NB4 (cell line): ENCODE measurements around the gene NFIB.

Experiments
- DNase-seq: peaks from one replicate; pipeline ENCODE4 v3.0.0; 2010; ENCODE audit warnings: low read depth
- H3K4me3 ChIP-seq: one replicate; pipeline ENCODE4 v1.5.1; 2011; ENCODE audit warnings: mild to moderate bottlenecking, low read depth, low read length, moderate library complexity
- MYC ChIP-seq: IDR thresholded peaks from 2 replicates; pipeline ENCODE4 v1.6.1; 2011; ENCODE audit warnings: low read depth, low read length
- POLR2A ChIP-seq: IDR thresholded peaks from 2 replicates; pipeline ENCODE4 v1.6.1; 2011; ENCODE audit warnings: mild to moderate bottlenecking; ENCODE audit not compliant: insufficient read length; ENCODE audit errors: extremely low read depth
- TF ChIP-seq, protein P1 (sequence below): IDR thresholded peaks from one replicate; pipeline ENCODE4 v1.5.1; 2012; ENCODE audit warnings: low read depth, low read length
- TF ChIP-seq, protein P2 (sequence below): IDR thresholded peaks from 2 replicates; pipeline ENCODE4 v1.6.1; 2011; ENCODE audit warnings: low read depth, low read length

NFIB gene

DNA sequence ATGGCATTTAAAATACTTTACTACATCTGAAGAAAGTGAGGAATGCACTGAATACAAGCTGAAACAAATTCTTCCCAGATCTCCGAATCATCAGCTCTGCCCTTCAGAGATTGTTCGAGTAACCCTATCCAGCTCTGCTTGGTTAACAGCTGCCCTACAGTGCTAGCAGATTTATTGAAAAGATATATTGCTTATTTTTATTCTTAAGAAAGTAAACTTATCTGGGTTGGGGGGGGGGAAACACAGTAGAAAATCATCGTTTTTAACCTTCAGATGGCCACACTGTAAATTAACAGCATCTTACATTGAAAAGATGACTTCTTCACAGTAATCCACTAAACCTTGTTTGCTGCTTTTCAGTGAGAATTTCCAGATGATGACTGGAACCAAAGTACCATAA lies 210.8 kb downstream of the NFIB start:
- TF ChIP-seq, protein P1, sequence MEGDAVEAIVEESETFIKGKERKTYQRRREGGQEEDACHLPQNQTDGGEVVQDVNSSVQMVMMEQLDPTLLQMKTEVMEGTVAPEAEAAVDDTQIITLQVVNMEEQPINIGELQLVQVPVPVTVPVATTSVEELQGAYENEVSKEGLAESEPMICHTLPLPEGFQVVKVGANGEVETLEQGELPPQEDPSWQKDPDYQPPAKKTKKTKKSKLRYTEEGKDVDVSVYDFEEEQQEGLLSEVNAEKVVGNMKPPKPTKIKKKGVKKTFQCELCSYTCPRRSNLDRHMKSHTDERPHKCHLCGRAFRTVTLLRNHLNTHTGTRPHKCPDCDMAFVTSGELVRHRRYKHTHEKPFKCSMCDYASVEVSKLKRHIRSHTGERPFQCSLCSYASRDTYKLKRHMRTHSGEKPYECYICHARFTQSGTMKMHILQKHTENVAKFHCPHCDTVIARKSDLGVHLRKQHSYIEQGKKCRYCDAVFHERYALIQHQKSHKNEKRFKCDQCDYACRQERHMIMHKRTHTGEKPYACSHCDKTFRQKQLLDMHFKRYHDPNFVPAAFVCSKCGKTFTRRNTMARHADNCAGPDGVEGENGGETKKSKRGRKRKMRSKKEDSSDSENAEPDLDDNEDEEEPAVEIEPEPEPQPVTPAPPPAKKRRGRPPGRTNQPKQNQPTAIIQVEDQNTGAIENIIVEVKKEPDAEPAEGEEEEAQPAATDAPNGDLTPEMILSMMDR = no peak
- TF ChIP-seq POLR2A (no peak), MYC (no peak)
- TF ChIP-seq, protein P2, sequence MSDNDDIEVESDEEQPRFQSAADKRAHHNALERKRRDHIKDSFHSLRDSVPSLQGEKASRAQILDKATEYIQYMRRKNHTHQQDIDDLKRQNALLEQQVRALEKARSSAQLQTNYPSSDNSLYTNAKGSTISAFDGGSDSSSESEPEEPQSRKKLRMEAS = no peak

DNA sequence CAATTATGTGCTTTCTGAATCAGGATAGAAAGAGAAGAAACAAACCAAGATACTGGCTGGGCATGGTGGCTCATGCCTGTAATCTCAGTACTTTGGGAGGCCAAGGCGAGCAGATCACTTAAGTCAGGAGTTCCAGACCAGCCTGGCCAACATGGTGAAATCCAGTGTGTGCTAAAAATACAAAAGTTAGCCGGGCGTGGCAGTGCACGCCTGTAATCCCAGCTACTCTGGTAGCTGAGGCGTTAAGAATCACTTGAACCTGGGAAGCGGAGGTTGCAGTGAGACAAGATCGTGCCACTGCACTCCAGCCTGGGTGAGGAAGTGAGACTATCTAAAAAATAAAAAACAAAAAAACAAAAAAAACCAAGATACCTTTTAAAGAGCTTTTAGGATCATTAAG lies 214.2 kb downstream of the NFIB start:
- DNase-seq = no peak
- TF ChIP-seq, protein P2 = no peak
- TF ChIP-seq, protein P1 = no peak
- no peak for TF ChIP-seq MYC
- TF ChIP-seq POLR2A = no peak
- H3K4me3 ChIP-seq = no peak overlapping the region

More for the DNA sequence above, 210.8 kb downstream of the NFIB start:
- no peak overlapping the region for H3K4me3 ChIP-seq
- DNase-seq = no peak

- TF ChIP-seq, protein P2 = no peak
- TF ChIP-seq POLR2A (no peak), MYC (no peak)
- TF ChIP-seq, protein P1 = no peak
- no peak overlapping the region for H3K4me3 ChIP-seq
- no peak for DNase-seq
Observed at GRCh38 chr9:14098486-14099180, 215.3 kb downstream of the NFIB start.

DNA sequence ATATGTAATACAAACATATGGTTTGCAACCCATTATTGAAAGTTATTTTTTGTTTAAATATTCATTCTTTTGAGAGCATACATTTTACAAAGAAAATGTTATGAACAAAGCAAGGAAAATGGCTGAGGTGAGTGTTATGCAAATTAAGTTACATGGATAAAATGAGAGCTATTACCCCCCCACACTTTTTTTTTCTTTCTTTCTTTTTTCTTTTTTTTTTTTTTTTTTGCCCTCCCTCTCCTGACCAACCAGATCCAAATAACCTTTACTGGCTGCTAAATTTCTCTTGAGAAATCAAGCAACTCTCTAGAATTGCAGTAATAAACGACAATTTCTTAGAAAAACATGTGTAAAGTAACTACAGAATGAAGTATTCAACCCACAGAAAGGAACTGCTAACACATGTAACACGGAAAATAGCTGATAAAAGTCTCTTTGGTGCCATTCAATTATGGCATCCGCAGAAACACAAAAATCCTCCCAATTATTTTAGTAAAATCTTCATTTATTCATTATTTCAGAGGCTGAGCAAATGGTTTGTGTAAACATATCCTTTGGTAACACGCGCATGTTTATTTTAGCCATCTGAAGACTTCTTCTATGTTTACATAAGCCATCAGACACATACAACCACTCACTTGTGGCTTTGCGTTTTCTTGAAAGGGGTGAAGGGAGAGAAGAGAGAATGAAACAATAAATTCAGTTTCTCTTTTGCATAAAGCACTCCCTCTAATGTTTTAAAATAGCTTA lies 216.1 kb downstream of the NFIB start:
- no peak overlapping the region for H3K4me3 ChIP-seq
- TF ChIP-seq POLR2A = no peak
- TF ChIP-seq, protein P1 = no peak
- TF ChIP-seq MYC = no peak
- TF ChIP-seq, protein P2 = no peak
- DNase-seq = no peak

- no peak overlapping the region for H3K4me3 ChIP-seq
- TF ChIP-seq POLR2A (no peak), MYC (no peak)
- TF ChIP-seq, protein P1 = no peak
- TF ChIP-seq, protein P2 = no peak
- no peak for DNase-seq
Observed at GRCh38 chr9:14097215-14097614, 216.7 kb downstream of the NFIB start.
